Activated CD8-positive, alpha-beta memory T cell treated with anti-CD3 and anti-CD28 coated beads for 1 hour (primary cell): ENCODE results near the gene OSBPL1A.

ENCODE experiments used
- DNase-seq, 2 donors: peaks; one replicate each; pipeline ENCODE4 v3.0.0-alpha.2; 2020; ENCODE audit warnings: low read depth in 1 of 2; ENCODE audit errors: extremely low read depth in 1 of 2

OSBPL1A gene

GRCh38 chr18:24270358-24270936 is 127.2 kb downstream of the OSBPL1A start:
- no peak for DNase-seq

GRCh38 chr18:24268784-24269550 is 128.7 kb downstream of the OSBPL1A start:
- DNase-seq: no peak

GRCh38 chr18:24267878-24268277 is 129.7 kb downstream of the OSBPL1A start:
- no peak for DNase-seq

GRCh38 chr18:24266131-24266530 is 131.5 kb downstream of the OSBPL1A start:
- DNase-seq: no peak

- DNase-seq: no peak
Observed at GRCh38 chr18:24265502-24266064, 132.0 kb downstream of the OSBPL1A start.

- DNase-seq: no peak
Observed at GRCh38 chr18:24263050-24263449, 134.6 kb downstream of the OSBPL1A start.

- no peak for DNase-seq
Observed at GRCh38 chr18:24262087-24262486, 135.5 kb downstream of the OSBPL1A start.

GRCh38 chr18:24259869-24260641 is 137.6 kb downstream of the OSBPL1A start:
- no peak for DNase-seq

- no peak for DNase-seq
Observed at GRCh38 chr18:24254071-24254470, 143.6 kb downstream of the OSBPL1A start.

- DNase-seq: no peak
Observed at GRCh38 chr18:24249716-24250115, 147.9 kb downstream of the OSBPL1A start.

- no peak for DNase-seq
Observed at GRCh38 chr18:24248359-24248758, 149.3 kb downstream of the OSBPL1A start.

GRCh38 chr18:24246143-24246542 is 151.5 kb downstream of the OSBPL1A start:
- no peak for DNase-seq

- DNase-seq: no peak
Observed at GRCh38 chr18:24244698-24245097, 152.9 kb downstream of the OSBPL1A start.

- no peak for DNase-seq
Observed at GRCh38 chr18:24243677-24244076, 153.9 kb downstream of the OSBPL1A start.

- no peak for DNase-seq
Observed at GRCh38 chr18:24239341-24239740, 158.3 kb downstream of the OSBPL1A start.

- DNase-seq: no peak
Observed at GRCh38 chr18:24238387-24238786, 159.2 kb downstream of the OSBPL1A start.

GRCh38 chr18:24234850-24235418 is 162.7 kb downstream of the OSBPL1A start:
- DNase-seq: no peak

GRCh38 chr18:24234330-24234729 is 163.3 kb downstream of the OSBPL1A start:
- DNase-seq: no peak

- no peak for DNase-seq
Observed at GRCh38 chr18:24232800-24233199, 164.8 kb downstream of the OSBPL1A start.

- DNase-seq: no peak
Observed at GRCh38 chr18:24231773-24232735, 165.6 kb downstream of the OSBPL1A start.
